Measurements from ENCODE around the gene BARHL1. TPM values are rescaled to one million over a fixed set of nuclear protein-coding genes. Genes with fewer than 3 reads are reported as not detected.

The BARHL1 gene
- polyA plus RNA-seq, 1 of the 3 experiments (the other 2 are of a cell fraction): not detected

GRCh38 chr9:132547052-132547431, 35.4 kb upstream of the BARHL1 start:
- H3K79me2 ChIP-seq (ENCODE audit: insufficient read depth): no peaks in the 10 kb centered on the region
- H3F3A ChIP-seq (replicated peaks; ENCODE audit: insufficient read depth): no peaks in the 10 kb centered on the region
- no peak overlapping the region for H3K9ac ChIP-seq
- H3K9me3 ChIP-seq: no peaks in the 10 kb centered on the region
- 83% methylated on average over 7 of the region's 7 CpGs for WGBS (ENCODE audit: low lambda C conversion rate)
- H3K36me3 ChIP-seq (replicated peaks in 1 of 2; ENCODE audit: control insufficient read depth in 1 of 2, insufficient read depth in 2 of 2, low read length in 1 of 2): no peaks in the 10 kb centered on the region
- peaks cover 0 to 51% of the 10 kb centered on the region in 2 experiments; a peak in 1 of 4 replicates for H3K4me1 ChIP-seq (ENCODE audit: control insufficient read depth in 1 of 2, insufficient read depth in 2 of 2, low read depth in 1 of 2, low read length in 1 of 2)
- H4K20me1 ChIP-seq (ENCODE audit: insufficient read depth): no peaks in the 10 kb centered on the region
- H3K27me3 ChIP-seq (ENCODE audit: insufficient read depth): no peaks in the 10 kb centered on the region
- TF ChIP-seq, protein P1, sequence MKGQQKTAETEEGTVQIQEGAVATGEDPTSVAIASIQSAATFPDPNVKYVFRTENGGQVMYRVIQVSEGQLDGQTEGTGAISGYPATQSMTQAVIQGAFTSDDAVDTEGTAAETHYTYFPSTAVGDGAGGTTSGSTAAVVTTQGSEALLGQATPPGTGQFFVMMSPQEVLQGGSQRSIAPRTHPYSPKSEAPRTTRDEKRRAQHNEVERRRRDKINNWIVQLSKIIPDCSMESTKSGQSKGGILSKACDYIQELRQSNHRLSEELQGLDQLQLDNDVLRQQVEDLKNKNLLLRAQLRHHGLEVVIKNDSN (IDR thresholded peaks at IDR 0.05; ENCODE audit: borderline replicate concordance, low read depth): no peak
- TF ChIP-seq MEF2A (IDR thresholded peaks at IDR 0.05; ENCODE audit: borderline replicate concordance, low read depth): no peak
- TF ChIP-seq POLR2AphosphoS5 (IDR thresholded peaks at IDR 0.05; ENCODE audit: low read depth, low read length): no peak
- TF ChIP-seq FOXJ3 (CRISPR knock-in tag; IDR thresholded peaks at IDR 0.05): no peak
- no peak for TF ChIP-seq MXI1 (IDR thresholded peaks at IDR 0.05; ENCODE audit: low read depth, low read length)
- TF ChIP-seq, protein P2, sequence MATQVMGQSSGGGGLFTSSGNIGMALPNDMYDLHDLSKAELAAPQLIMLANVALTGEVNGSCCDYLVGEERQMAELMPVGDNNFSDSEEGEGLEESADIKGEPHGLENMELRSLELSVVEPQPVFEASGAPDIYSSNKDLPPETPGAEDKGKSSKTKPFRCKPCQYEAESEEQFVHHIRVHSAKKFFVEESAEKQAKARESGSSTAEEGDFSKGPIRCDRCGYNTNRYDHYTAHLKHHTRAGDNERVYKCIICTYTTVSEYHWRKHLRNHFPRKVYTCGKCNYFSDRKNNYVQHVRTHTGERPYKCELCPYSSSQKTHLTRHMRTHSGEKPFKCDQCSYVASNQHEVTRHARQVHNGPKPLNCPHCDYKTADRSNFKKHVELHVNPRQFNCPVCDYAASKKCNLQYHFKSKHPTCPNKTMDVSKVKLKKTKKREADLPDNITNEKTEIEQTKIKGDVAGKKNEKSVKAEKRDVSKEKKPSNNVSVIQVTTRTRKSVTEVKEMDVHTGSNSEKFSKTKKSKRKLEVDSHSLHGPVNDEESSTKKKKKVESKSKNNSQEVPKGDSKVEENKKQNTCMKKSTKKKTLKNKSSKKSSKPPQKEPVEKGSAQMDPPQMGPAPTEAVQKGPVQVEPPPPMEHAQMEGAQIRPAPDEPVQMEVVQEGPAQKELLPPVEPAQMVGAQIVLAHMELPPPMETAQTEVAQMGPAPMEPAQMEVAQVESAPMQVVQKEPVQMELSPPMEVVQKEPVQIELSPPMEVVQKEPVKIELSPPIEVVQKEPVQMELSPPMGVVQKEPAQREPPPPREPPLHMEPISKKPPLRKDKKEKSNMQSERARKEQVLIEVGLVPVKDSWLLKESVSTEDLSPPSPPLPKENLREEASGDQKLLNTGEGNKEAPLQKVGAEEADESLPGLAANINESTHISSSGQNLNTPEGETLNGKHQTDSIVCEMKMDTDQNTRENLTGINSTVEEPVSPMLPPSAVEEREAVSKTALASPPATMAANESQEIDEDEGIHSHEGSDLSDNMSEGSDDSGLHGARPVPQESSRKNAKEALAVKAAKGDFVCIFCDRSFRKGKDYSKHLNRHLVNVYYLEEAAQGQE (IDR thresholded peaks at IDR 0.05; ENCODE audit: low read depth, low read length): no peak
- no peak for TF ChIP-seq EP300 (IDR thresholded peaks at IDR 0.05; ENCODE audit: borderline replicate concordance in 1 of 2, low read depth in 1 of 2, low read length in 1 of 2)
- no peak for TF ChIP-seq CTCF (IDR thresholded peaks at IDR 0.05)
- TF ChIP-seq FOSL2 (IDR thresholded peaks at IDR 0.05; ENCODE audit: borderline replicate concordance, low read depth): no peak
- TF ChIP-seq TCF12 (IDR thresholded peaks at IDR 0.05): no peak
- TF ChIP-seq USF2 (IDR thresholded peaks at IDR 0.05; ENCODE audit: borderline replicate concordance, low read depth, low read length): no peak
- TF ChIP-seq MAX (IDR thresholded peaks at IDR 0.05; ENCODE audit: low read depth): no peak
- no peak overlapping the region for H3K4me3 ChIP-seq (ENCODE audit: low read depth in 2 of 2, low read length in 1 of 2)
- no peak overlapping the region for H2AFZ ChIP-seq (ENCODE audit: low read depth)
- ChIA-PET POLR2A (interaction anchor here (1.4 kb wide), 1 partner anchor 48 kb away, joined by 3 read pairs; no protein-coding TSS in a partner anchor), CTCF (interaction anchor here (0.6 to 5.2 kb wide), 29 partner anchors 8 to 395 kb away, joined by 3 to 60 read pairs (median 6); no protein-coding TSS in a partner anchor)
- no peak for DNase-seq
- no peak overlapping the region for H3K4me2 ChIP-seq
- no peaks in the 10 kb centered on the region for H3K9me2 ChIP-seq
- H3K27ac ChIP-seq (ENCODE audit: low read depth in 2 of 2, low read length in 1 of 2): peak overlapping the region in 1 of 2 experiments; percentile 85; a peak in 2 of 4 replicates

All from SK-N-SH (cell line).